GM19099 (cell line): ENCODE data around the gene GJA10.

Source experiments
- POLR2A ChIP-seq: IDR thresholded peaks from 3 replicates; pipeline ENCODE4 v1.6.1; 2011; ENCODE audit warnings: low read depth; ENCODE audit not compliant: insufficient read length; ENCODE audit errors: extremely low read depth

Gene GJA10

DNA sequence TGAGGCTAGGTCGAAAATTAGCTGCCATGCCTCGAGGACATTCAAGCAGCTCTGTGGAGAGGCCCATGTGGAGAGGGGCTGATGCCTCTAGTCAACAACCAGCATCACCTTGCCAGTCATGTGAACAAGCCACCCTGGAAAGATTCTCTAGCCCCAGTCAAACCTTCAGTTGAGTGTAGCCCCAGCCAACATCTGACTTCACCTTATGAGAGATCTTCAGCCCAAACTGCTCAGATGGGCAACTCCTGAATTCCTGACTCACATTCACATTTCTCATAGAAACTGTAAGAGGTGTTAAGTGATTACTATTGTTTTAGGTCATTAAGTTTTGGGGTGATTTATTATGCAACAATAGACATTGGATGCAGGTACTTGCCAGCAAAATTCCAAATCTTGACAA lies 44.9 kb downstream of the GJA10 start:
- no peak for TF ChIP-seq POLR2A

DNA sequence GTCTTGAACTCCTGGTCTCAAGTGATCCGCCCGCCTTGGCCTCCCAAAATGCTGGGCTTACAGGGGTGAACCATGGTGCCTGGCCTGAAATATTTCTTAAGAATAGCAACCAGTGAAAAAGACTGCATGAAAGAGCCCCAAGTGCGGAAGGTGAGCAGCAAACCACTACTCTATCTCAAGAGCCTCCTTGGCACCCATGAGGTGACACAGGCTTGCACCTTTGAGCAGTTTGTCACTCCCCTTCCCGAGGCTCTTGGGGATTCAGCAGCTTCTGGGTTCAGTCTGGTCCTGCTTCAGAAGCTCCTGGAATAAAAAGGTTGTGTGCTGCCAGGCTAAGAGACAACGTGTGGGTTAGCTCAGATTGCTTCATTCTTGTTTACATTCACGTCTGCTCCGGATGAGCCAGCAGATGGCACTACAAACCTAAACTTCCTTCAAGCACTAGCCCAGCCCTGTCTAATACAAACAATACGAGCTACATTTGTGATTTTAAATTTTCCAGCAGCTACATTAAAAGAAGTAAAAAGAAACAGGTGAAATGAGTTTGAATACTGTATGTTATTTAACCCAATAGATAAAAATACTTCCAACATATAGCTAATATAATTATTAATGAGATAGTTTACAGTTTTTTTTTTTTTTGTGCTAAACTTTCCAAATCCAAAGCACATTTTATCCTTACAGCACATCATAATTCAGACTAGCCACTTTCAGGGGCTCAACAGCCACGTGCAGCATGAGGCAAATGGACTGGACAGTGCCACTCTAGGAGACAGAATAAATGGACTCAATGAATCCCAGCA lies 46.2 kb downstream of the GJA10 start:
- TF ChIP-seq POLR2A, result no peak

DNA sequence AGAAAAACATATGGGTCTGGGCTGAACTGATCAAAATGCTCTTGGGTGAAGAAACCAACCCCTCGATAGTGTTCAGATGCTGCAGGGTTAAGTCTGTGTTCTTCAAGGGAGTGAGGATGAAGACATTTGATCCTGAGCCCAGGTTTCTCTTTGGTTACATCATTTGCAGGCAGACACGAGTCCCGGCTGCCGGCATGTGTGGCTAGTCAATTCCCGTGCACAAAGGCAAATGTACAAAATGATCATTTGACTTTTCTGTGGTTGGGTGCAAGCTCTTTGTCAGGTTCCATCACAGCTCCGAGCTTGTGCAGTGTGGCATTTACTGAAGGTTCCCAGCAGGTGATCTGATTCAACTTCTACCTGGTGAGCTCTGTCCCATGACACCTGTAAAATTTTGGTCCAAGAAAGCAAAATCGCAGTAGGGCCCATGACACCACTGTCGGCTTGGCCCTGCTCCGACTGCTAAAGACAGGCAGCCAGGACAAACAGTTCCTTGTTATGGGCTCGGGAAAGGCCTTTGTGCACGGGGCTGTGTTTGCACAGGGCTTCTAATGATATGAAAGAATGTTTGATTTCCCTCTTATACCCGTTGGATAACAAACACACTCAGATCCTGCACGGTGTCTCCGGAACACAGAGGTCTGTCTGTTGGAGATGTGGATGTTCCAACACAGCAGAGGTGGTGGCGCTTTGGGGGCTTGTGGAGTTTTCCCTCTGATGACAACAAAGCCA lies 46.9 kb downstream of the GJA10 start:
- TF ChIP-seq POLR2A, result no peak

DNA sequence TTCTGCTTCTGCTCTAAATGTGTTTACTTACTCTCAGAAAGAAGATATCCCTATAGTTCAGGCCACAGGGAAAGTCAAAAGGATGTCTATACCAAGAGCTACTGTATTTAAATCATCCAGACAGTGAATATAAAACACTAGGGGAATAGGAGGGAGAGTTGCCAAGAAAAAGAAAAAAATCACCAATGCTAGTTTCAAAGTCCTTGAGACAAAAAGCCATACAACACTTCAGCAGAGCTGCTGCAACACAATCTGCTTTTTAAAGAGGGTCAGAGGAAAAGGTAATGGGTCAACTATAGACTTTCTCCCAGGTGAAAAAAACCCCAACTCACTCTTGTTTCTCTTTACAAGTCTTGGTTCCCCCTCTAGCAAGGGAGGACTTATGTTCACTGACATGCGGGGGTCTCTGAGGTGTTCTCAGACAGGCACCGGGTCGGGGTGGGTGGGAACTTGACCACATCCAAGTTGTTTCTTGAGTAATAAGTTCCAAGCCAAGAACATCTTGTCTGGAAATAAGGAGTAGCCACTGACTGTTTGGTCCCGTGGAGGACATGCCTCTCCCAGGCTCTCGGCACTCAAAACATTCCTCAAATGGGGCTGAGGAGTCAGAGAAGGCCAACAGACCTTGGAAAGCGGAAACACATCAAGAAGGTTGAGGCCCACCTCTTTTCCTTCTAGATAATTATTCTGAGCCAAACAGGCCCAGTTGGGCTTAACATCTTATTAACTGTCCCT lies 47.7 kb downstream of the GJA10 start:
- TF ChIP-seq POLR2A, result no peak

DNA sequence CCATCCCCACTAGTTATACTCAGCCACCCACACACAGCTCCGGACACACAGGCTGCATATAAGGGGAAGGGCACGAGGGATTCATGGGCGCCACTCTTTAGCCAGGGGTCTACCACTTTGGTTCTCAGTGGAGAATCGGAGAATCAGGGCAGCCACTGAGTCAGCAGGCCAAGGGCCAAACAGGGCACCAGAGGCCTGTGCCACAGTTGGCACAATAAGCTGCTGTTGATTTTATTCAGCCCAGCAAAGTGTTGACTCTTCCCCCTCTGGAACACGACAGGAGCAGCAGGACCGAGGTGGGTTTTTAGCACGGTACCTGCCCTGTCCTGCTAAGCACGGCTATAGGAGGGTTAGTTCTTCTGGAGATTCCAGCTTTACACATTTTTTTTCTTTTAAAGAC lies 48.3 kb downstream of the GJA10 start:
- no peak for TF ChIP-seq POLR2A

DNA sequence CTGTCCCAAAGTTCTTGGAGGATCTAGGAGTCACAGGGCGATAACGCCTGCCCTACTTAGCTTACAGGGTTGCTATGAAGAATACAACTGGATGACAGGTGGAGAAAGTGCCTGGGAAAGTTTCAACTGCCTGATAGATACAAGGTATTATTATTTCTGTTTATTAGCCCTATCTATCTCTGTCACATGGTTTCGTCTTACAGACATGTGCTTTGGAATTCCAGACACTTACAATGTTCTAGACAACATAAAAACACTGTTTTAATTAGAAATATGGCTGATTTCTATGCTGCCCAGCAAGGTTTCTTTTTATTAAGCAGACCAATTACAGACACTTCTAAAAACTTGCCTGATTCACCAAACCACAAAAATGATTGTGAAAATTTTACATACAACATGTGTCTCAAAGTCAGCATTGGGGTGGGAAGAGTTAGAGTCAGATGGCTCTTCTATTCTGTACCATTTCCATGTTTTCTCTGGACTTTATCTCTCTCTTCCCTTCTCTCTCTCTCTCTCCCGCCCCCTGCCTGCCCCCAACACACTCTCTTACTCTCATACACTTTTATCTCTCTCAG lies 50.0 kb downstream of the GJA10 start:
- no peak for TF ChIP-seq POLR2A

DNA sequence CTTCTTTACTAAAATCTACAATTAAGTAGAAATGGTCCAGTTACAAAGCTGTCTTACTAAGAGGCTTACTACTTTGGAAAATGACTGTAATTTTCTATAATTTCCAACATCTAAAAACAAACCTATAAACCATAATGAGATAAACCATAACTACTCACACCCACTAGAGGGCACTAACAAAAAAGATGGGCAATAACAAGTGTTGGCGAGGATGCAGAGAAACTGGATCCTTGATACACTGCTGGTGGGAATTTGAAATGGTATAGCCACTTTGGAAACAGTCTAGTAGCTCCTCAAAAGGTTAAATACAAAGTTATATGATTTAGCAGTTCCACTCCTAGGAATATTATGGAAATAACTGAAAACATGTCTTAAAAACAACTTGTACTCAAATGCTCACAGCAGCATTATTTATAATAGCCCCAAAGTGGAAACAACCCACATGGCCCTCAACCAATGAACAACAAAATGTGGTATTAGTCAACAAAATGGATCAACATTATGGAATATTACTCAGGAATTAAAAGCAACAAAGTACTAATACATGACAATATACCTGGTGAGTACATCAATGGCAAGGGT lies 50.6 kb downstream of the GJA10 start:
- no peak for TF ChIP-seq POLR2A
